Measurements from ENCODE around the gene SLC17A9.

Gene SLC17A9

DNA sequence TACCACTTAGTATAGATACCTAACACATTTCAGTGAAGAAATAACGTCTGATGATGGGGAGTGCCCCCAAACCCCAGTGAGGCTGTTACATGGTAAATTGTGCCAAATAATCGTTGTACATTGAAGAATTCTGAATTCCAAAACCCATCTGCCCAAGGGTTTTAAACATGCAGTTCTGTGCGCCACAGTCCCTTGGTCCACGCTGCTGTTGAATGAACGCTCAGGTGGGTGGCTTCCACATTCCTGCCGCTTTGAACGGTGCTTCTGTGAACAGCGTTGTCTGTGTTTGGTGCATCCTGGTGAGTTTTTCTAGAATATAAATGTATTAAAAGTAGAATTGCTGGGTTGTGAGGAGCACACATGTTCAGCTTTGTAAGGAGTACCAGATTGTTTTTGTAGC is 11.6 kb upstream of the SLC17A9 start:
- DNase-seq: no peak

DNA sequence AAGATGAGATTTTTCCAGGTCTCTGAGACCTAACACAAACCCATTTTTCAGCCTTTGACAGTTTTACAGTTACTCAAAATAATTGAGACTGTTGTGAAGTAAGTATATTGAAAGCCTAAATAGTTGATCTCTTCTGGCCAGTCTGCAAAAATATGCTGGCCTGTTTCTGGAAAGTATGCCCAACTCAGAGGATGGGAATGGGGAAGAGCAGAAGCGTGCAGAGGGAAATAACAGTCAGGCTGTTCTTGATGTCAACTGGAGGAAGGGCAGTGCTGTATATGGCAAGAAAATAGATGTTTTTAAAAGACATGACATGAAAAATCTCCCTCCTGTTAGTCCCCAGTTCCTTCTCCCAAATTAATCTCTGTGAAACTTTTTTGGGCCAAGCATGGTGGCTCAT is 10.7 kb upstream of the SLC17A9 start:
- no peak for DNase-seq

DNA sequence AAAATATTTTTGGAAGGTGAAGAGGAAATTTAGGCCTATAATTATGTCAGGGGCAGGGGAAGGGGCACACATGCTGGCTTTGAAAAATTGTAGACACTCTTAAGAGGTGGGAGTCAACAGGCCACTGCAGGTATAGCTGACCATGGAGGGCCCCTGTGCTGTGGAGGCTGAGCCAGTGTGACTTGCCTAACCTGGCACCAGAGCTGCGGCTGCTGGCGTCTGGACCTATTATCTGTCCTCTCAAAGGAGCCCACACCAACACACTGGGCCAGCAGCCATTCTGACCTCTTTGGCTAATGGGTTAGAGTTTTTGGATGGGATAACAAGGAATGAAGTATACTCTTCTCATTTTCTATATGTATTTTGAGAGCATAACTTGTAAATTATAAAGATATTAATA is 10.1 kb upstream of the SLC17A9 start:
- no peak for DNase-seq

DNA sequence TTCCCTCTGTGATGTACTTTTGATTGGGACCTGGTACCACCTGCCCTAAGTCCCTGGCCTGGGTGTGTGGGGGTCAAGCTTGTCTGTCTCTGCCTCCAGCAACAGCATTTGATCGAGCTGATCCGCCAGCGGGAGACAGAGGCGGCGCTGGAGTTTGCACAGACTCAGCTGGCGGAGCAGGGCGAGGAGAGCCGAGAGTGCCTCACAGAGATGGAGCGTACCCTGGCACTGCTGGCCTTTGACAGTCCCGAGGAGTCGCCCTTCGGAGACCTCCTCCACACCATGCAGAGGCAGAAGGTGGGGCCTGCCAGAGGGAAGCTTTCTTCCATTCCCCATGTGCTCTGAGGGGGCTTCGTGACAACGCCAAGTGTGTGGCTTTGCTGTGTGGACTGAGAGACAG is 9.1 kb upstream of the SLC17A9 start:
- DNase-seq: no peak

DNA sequence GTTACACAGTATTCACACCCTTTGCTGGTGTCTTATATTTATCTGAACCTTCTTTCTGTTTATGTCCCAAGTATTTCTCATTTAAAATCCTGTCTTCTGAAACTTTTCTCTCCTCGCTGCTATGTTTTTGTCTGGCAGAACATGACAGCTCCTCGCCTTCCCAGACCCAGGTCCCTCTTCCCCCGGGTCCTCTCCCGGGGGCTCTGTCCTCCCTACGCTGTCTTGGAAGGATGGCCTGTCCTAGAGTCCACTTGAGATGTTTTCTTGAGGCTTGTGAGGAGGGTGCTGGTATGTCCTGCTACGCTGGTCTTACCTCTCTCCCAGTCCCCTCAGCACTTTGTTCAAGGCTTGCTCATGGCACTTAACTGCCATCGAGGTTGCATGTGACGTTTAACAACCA is 8.3 kb upstream of the SLC17A9 start:
- DNase-seq: no peak

DNA sequence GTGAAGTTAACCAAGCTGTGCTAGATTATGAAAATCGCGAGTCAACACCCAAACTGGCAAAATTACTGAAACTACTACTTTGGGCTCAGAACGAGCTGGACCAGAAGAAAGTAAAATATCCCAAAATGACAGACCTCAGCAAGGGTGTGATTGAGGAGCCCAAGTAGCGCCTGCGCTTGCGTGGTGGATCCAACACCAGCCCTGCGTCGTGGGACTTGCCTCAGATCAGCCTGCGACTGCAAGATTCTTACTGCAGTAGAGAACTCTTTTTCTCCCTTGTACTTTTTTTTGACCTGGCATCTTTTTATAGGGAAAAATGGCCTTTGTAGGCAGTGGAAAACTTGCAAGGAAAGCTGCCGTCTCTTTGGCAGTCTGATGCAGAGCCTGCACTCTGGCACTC is 7.8 kb upstream of the SLC17A9 start:
- DNase-seq: no peak

DNA sequence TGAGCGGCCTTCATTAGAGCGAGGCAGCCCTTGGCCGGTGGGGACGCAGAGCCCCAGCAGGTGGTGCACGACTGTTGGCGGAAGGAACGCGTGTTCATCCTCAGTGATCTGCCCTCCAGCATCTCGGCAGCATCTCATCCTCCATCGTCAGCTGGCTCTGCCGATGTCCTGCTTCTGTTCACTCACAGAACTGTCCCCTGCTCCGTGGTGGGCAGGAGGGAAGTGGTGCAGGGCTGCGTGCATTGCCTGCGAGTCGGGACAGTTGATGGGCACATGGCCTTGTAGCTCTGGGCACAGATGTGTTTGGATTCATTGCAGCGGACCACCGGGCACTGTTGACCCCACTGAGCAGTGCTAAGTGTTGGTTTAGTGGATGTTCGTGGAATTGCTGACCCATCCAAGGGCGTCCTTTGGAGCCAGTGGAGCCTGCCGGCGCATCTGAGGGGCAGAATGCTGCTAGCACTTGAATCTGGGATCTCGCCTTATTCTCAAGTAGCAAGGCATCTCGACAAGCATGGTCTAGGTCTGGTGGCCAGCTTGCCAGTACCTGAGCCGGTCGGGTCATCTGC is 6.7 kb upstream of the SLC17A9 start:
- DNase-seq: no peak

DNA sequence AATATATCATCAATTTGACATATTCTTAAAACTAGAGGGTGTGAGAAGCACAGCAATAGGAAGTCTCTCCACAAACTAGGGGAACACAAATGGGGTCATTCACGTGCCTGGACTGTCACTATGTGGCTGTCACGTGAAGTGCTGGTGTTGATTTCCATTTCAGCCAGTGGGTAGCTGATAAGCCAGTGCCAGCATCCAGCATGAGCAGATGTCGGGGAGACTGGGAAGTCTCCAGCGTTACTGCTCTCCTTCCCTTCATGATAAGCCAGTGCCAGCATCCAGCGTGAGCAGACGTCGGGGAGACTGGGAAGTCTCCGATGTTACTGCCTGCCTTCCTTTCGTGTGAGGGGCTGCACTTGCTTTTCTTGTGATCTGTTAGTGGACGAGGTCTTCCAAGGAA is 5.6 kb upstream of the SLC17A9 start:
- DNase-seq: no peak

DNA sequence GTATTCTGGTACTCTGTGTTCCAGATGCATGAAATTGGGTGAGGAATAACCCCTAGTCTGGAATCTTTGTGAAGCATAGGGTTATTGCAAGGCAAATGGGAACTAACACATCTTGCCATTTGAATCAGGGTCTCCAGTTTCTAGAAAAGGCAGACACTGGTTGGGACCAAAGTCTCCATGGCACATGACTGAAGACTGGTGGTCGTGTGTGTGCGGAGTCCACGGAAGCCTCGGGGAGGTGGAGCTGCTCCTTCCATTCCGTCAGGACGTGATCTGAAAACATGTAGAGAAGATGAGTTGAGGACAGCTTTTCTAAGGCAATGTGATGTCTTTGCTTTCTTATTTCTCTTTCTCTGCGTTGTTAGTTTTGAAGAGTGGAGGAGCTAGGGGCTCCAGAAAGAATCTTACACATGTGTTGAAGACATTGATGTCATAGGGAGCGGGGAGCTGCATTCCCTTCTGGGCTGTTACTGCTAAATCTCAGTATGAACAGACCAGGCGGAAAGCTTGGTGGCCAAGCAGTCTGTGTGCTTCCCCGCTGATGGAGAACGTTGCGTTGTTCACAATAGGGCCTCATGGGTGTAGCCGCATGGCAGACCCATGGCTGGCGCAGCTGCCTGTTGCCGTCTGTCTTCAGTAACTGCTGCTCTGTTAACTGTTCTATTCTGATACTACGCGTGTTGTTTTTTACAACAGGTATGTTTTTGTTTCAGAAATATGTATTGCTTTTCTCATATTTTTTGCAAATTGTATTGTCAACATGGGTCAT is 4.8 kb upstream of the SLC17A9 start:
- no peak for DNase-seq

DNA sequence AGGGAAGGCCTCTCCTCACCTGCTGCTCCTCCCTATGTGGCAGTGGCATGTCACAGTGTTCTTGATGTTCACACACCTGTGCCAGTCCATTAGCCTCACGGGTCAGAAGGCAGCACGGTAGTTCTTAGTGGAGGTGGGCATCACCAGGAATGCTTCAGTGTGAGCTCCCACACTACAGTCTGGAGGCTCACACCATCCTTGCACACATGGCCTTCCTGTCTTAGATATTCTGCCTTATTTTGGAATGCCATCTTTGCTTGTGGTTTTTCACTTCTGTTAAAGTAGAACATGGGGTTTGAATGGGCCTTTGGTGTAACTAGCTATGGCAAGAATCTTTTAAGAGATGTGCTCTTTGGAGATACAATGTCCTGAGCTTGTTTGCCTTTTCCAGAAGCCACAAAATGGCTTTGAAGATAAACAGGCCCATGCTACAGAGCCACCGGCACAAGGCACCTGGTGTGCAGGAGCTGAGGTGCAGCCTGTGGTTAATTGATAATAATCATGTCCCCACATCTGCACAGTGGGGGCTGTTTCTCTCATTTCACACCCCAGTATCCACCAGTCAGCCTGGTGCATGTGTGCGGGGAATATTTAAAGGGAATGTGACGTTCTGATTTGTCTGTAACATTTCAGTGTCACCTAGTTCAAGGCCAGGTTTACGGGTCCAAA is 3.2 kb upstream of the SLC17A9 start:
- no peak for DNase-seq

DNA sequence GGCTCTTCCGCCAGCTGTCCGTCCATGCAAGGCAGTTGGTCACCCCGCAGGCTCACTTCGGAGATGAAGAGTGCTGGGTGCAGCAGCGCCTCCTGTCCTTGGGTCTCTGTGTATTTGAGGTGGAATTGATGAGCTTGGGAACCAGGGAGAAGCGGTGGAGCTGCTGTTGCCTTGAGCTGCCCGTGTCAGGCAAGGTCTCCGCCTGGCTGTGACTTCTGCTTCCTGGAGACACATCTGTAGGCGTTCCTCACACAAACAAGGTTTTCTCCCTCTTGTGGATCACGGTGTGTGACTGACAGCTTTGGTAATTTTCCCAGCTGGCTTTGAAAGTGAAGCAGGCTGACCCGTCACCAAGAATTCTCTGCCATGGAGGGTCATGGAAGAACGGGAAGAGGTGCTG is 2.5 kb upstream of the SLC17A9 start:
- no peak for DNase-seq

DNA sequence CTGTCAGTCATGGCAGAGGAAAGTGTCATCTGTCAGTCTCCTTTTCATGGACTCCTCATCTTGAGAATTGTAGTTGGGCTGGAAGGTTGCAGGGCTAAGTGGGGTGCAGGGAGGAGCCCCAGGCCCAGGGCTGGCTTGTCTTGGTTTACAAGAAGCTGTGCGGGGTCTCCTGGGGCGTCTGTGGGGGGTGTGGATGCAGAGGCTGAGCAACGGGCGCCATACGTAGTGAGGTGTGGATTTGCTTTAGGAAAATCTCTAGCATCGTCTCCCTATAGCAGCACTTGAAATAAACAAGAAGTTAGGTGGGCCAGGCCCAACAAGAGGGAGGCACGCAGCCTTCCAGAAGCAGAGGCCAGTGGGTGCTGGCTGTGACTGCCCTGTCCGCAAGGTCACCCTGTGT is 1.8 kb upstream of the SLC17A9 start:
- no peak for DNase-seq

DNA sequence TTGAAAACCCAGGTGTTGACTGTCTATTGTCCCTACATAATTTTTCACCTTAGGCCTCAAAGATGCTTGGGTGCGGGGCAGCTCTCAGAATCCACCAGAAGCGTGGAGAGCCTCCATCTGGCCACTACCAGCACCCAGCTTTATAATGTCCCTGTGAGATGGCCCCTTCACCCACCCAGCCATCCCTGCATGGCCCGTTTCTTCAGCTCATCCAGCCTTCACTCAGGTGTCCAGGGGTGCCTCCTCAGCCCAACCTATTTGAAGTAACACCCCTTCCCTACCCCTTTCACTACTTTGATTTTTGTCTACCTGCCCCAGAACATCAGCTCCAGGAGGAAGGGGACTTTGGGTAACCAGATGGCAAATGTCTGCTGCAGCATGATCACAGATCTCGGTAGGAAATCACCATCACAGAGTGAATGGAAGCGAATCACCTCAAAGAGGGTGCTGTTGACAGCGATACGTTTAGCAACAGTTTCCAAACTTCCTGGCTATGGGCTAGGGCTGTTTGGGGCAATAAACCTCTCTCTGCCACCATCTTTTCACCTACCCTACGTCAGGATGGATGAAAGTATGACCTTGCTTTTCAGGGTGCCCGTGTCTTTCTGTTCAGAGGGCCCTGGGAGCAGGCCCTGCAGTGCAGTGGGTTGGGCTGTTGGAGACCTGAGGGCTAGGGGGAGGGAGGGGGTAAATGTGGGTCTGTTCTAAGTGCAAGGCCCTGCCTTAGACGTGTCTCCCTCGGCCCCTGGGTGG is 1.2 kb upstream of the SLC17A9 start:
- no peak for DNase-seq

DNA sequence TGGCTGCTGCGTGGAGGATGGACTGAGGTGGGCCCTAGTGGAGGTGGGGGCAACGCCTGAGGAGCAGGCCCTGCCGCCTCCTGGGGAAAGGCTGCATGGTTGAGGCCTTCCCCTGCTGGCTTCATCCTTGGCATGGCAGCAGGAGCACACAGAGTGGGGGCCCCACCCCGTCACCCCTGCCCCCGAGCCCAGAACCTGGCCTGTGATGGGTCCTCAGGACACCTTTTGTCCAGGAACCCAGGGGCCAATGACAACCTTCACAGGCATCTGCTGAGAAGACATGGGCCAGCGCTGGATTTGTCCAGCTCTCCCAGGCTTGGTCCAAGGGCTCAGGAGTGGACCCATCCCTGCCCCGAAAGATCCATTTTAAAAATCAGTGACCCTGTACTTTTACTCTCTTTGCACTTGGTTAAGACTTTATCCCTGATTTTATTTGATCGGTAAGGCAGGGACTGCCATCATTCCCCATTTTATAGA is 575 bp upstream of the SLC17A9 start:
- no peak for DNase-seq

DNA sequence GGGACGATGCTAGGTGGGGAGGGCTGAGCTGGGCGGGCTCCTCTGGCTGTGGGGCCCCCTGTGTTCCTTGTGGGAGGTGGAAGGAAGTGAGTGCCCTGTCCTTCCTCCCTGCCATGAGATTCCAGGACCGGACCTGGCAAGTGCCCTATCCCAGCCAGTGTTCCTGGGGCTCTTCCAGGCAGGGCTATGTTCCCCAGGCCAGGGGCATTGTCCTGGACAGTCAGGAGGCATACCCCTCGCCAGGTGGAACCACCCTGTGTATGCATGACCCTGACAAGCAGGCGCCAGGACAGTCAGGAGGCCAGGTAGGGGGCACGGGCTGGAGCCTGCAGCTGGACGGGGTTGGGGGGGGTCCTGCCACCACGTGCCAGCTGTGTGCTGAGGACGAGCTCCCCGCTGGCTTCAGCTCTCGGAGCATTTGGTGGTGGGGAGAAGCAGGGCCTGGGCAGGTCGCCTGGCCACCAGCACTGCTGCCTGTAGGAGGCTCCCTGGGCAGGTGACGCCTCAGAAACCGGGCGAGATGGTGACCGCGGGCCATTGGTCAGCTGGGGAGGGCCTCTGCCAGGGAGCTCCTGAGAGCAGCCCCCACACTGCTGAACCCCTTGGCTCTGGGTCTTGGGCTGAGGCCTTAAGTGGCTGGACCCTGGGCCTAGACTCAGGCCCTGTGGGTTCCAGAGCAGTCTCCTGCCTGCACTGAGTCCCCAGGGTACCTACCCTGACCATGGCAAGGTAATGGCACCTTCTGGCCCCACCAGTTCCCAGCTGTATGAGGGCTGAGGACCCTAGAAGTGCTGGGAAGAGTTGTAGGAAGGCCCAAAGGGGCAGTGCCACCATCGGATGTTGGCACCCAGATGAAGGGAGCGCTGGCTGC is 694 bp downstream of the SLC17A9 start:
- no peak for DNase-seq

DNA sequence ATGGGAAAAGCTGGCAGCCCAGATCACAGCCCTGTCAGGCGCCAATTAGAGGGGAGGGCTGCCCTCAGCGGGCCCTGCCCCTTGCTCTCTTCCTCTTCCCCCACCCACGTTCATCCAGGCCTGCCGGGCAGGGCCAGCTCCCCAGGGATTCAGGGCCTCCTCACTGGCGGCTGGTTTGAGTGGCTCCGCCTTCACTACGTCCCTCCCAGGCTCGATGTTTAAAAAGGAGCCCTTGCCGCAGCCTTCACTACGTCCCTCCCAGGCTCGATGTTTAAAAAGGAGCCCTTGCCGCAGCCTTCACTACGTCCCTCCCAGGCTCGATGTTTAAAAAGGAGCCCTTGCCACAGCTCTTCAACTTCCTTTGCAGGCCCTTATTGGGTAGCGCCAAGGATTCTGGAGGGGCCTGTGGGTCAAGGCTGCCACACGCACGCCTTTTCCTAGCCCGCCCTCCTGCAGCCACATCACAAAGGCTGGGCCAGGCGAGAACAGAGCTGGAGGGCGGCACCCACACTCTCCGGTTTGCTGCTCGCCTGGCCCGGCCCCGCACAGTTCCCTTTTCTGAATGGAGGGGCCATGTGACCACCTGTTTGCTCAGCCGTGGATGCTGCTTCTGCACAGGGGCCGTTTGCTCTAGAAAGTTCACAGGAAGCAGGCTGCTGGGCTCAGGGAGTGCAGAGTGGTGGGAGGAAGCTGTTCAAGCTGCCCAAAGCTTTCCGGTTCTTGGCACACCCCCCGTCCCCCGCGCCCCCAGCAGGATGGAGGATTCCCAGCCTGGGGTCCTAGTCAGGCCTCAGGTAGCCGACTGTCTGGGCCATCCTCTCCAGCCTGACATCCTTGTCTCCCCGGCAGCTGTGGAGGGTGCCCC is 1.6 kb downstream of the SLC17A9 start:
- no peak for DNase-seq

DNA sequence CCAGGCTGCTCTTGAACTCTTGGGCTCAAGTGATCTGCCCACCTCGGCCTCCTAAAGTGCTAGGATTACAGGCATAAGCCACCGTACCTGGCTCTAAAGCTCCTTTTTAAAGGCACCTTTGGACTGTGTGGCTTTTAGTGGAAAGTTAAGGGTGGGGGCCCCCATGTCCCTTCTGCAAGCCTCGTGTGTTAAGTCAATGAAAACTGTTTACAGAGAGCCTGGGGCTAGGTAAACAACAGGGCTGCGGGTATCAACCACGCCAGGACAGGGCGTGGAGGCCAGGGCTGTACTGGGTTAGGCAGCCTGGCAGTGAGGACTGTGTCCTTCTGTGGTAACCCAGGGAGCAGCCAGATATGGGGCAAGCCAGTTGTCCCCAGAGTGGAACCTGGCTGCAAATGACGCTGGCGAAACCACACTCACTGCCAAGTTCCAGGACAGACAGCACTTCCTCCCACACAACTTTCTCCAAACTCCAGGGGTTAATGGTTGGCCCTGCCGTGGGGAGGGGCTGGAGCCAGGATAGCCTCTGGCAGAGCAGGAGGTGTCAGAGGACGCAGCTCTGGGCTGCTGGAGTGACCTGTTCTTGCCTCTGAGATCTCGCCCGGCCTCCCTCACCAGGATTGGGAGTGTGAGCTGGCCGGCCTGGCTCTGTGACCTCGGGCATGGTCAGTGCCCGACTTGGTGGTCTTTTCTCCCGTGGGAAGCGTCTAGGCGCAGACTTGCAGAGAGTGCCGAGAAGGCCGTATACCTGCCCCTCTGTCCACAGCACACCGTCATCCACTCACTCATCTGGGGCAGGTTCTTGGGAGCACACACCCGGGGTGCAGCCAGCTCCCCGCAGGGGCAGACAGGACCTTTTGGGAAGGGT is 3.2 kb downstream of the SLC17A9 start:
- no peak for DNase-seq

DNA sequence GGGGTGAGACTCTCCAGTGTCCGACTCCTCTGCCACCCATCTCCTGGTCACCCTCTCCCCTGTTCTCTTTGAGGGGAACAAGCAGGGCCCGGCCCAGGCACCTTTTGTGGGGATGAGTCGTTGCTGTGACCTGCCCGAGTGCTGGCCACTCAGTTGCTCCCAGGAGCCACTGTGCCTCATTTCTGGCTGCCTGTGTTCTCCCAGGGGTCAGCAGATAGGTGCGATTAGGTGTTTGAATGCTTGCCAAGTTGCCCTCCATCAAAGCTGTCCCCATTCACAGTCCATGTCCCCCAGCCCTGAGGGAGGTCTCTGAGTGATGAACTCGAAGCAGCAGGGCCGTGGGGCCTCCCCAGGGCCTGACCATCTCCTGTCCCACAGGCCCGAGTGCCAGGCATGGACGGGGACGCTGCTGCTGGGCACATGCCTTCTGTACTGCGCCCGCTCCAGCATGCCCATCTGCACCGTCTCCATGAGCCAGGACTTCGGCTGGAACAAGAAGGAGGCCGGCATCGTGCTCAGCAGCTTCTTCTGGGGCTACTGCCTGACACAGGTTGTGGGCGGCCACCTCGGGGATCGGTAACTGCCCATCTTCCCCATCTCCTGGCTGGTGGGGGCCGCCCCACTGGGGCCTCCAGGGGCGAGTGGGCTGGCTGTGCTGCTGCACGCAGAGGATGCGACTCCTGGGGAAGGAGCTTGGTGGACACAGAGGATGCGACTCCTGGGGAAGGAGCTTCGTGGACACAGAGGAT is 4.1 kb downstream of the SLC17A9 start:
- no peak for DNase-seq
